ENCODE data around the gene CPEB1.

- TF ChIP-seq EZH2 (IDR thresholded peaks at IDR 0.05; ENCODE audit: low read length, missing control alignments), result no peak
- TF ChIP-seq CTCF (conservative IDR thresholded peaks at IDR 0.05 in 1 of 2, IDR thresholded peaks at IDR 0.05 in 1 of 2; ENCODE audit: low read depth in 1 of 2, low read length in 2 of 2), result no peak
Measured at GRCh38 chr15:82537351-82537908, 109.7 kb downstream of the CPEB1 start.

Measured in fibroblast of lung (primary cell).